NCI-H510A treated with DMSO at 0.1 percent for 48 hours (cell line): ENCODE data around the gene IL5.
"Not testable (repeated sequence)": the region's sequence is repeated elsewhere in the genome, so short reads cannot be mapped to it uniquely, and the experiment has no call there.

Source experiments
- DNase-seq: peaks from one replicate; lab custom pipeline; 2025; lab: John Stamatoyannopoulos, UW

The IL5 gene

GRCh38 chr5:132528866-132529634 is 14.3 kb downstream of the IL5 start:
- no peak for DNase-seq

GRCh38 chr5:132528021-132528420 is 15.3 kb downstream of the IL5 start:
- no peak for DNase-seq

GRCh38 chr5:132526974-132527564 is 16.3 kb downstream of the IL5 start:
- no peak for DNase-seq

- DNase-seq = peak; percentile 16
These were observed 16.9 kb downstream of the IL5 start for GRCh38 chr5:132526290-132526973.

- no peak for DNase-seq
These were observed 18.0 kb downstream of the IL5 start for GRCh38 chr5:132525299-132525724.

- not testable (repeated sequence) for DNase-seq
These were observed 18.4 kb downstream of the IL5 start for GRCh38 chr5:132524877-132525276.

GRCh38 chr5:132522067-132522466 is 21.3 kb downstream of the IL5 start:
- DNase-seq = not testable (repeated sequence)

GRCh38 chr5:132513618-132514336 is 29.5 kb downstream of the IL5 start:
- DNase-seq = not testable (repeated sequence)

GRCh38 chr5:132510076-132510475 is 33.2 kb downstream of the IL5 start:
- DNase-seq = peak; percentile 21

- no peak for DNase-seq
These were observed 37.1 kb downstream of the IL5 start for GRCh38 chr5:132506094-132506692.

GRCh38 chr5:132505641-132506040 is 37.7 kb downstream of the IL5 start:
- DNase-seq = no peak

GRCh38 chr5:132504746-132505145 is 38.6 kb downstream of the IL5 start:
- no peak for DNase-seq

GRCh38 chr5:132503244-132503643 is 40.1 kb downstream of the IL5 start:
- no peak for DNase-seq

- DNase-seq = no peak
These were observed 41.1 kb downstream of the IL5 start for GRCh38 chr5:132501961-132502931.

GRCh38 chr5:132501629-132501956 is 41.7 kb downstream of the IL5 start:
- DNase-seq = no peak

- DNase-seq = peak; percentile 34
These were observed 42.2 kb downstream of the IL5 start for GRCh38 chr5:132500931-132501628.

- DNase-seq = no peak
These were observed 42.9 kb downstream of the IL5 start for GRCh38 chr5:132500244-132500930.

GRCh38 chr5:132499440-132500243 is 43.7 kb downstream of the IL5 start:
- no peak for DNase-seq
